HFF-Myc (cell line): ENCODE measurements around the gene GRAP.

Source experiments
- DNase-seq: peaks from one replicate; pipeline ENCODE4 v3.0.0-alpha.2; 2011; ENCODE audit warnings: low read depth; ENCODE audit errors: extremely low read depth
- H3K4me3 ChIP-seq: replicated peaks from 2 replicates; pipeline ENCODE4 v1.5.1; 2011; ENCODE audit warnings: low read depth, mild to moderate bottlenecking, control low read depth, low read length
- CTCF ChIP-seq: IDR thresholded peaks from 2 replicates; pipeline ENCODE4 v1.5.1; 2012; ENCODE audit warnings: mild to moderate bottlenecking, low read depth, low read length, control low read depth; ENCODE audit errors: missing control alignments

Gene GRAP

DNA sequence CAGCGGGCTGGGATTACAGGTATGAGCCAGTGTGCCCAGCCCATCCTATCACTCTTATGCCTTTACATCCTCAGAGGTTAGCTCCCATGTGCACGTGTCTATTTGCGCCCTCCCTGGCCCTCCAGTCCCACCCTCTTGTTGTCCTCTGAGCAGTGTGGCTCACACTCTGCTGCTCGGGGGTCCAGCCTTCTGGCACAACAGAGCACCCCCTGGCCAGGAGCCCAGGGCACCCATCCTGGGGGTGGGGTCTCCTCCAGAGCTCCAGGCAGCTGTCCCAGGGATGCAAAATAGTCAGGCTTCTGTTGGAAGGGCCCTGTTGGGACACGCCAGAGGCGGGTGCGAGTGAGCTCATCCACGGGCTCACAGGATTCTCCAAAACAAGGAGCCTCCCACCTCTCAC lies 30.5 kb downstream of the GRAP start:
- H3K4me3 ChIP-seq: no peak overlapping the region
- no peak for DNase-seq
- TF ChIP-seq CTCF: no peak

DNA sequence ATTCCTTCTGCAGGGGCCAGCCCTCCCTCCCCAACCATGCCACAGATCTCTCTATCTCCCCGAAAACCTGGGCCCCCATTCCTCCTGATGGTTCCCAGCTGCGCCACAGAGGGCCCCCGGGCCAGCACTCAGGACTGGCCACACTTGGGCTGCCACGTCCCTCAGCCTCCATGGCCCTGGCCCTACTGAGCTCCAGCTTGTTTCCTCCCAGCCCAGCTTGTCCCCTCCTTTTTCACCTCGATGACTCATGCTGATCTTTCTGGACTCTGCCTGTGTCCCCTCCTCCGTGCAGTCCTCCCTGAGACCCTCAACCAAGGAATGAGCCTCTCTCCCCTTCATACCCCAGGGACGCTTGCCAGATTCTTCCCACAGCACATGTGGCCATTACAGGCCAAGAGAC lies 31.3 kb downstream of the GRAP start:
- no peak overlapping the region for H3K4me3 ChIP-seq
- no peak for TF ChIP-seq CTCF
- no peak for DNase-seq

GRCh38 chr17:19014628-19015215 lies 32.0 kb downstream of the GRAP start:
- H3K4me3 ChIP-seq: no peak overlapping the region
- no peak for TF ChIP-seq CTCF
- no peak for DNase-seq

DNA sequence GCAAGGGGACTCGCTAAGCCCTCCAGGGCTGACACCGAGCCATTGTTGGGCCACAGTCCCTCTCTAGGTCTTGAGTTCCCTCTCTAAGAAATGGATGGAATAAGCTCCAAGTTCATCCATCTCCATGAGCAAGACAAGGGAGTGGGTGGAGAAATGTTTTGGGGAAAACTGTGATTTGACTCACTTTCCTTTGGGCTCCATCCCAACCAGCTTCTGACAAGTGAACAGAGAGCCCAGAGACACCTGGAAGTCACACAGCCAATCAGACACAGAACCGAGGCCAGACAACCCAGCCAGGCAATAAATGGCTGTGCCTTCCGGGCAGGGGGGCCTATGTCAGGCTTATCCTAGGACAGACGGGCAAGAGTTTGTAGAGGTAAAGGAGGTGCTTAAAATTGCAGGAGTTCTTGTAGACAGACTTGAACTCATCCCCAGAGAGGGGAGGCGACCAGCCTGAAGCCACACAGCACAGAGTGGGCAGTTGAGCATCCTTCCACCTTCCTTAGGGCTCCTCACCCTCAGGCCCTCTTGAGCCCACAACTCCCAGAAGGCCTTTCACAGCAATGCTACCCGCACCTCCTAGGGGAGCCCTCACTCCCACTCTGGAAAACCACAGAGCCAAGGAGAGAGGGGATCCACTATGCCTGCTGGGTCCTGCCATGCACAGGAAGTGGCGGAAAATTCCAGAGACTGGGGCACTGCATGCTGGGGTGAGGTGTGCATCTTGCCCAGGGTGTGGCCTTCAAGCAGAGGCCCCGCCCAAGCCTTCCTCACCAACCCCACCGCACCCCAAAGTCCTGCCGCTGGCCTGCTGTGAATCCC lies 32.7 kb downstream of the GRAP start:
- H3K4me3 ChIP-seq: no peak overlapping the region
- no peak for DNase-seq
- no peak for TF ChIP-seq CTCF

DNA sequence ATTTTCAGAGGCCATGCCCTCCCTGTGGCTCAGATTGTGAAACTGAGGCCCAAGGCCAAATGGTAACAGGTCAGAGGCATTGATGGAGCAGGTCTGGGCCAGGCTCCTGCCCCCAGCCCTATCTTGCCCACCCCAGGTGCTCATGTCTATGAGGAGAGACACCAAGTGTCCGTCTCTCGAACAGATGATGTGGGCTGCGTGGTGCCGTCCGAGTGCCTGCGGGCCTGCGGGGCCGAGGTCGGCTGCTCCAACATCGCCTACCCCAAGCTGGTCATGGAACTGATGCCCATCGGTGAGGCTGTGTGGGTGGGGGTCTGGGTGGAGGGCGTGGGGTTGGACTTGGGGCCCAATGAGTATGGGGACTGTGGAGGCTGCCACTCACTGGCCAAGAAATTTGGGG lies 33.5 kb downstream of the GRAP start:
- H3K4me3 ChIP-seq: no peak overlapping the region
- TF ChIP-seq CTCF: no peak
- DNase-seq: no peak

- H3K4me3 ChIP-seq: no peak overlapping the region
- TF ChIP-seq CTCF: no peak
- DNase-seq: no peak
Measured at GRCh38 chr17:19012171-19013080, 34.3 kb downstream of the GRAP start.
